ENCODE measurements around the gene GJC2. TPM values are rescaled to one million over a fixed set of nuclear protein-coding genes. Genes with fewer than 3 reads are reported as not detected.

GJC2 gene
- total and polyA plus RNA-seq, 11 donors: 0.40 to 3.8 (median 0.78) TPM

DNA sequence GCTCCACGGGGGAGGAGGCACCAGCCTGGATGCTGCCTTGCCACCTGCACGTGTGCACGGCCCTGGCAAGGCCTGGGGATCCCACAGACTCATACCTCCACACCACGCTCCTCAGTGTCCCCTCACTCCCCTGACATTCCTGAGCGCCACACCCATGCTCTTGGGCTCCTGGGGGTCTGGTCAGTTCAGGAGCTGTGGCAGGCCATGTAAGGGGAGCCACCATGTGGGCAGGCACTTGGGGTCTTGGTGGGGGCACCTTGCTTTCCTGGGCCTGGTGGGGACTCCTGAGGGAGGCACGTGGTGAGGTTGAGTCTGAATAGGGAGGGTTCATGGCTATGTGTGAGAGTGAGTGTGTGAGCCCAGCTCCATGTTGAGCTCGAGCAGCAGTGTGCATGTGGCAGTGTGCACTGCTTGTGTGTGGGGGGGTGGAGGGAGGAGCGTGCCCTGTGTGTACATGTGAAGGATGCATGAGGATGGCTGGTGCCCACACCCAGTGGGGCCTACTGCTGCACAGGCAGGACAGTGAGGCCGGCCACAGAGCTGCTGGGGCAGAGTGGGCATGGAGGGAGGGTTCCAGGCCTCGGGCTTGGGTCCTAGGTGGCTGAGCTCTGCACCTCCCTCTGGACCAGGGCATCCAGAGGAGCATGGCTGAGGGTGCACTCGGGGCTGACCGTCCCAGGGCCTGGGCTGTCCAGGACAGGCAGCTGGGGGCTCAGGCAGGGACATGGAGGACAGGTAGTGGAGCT lies 1.6 kb downstream of the GJC2 start:
- no peak for TF ChIP-seq POLR2A (IDR thresholded peaks at IDR 0.05)
- Histone ChIP-seq H3K4me1 (peaks cover 16 to 52% (median 42%) of the 10 kb centered on the region in 12 donors), H3K27me3 (no peaks in the 10 kb centered on the region), H3K36me3 (peaks cover 0 to 32% (median 21%) of the 10 kb centered on the region in 9 donors), H3K9me3 (no peaks in the 10 kb centered on the region), H3K27ac (peak overlapping the region in 11 of 12 donors; percentile 69 to 97 (median 84)), H3K4me3 (peak overlapping the region in 6 of 12 donors; percentile 30 to 51 (median 46))
- DNase-seq (peak in 2 of 5 donors; percentile 6 to 56), ATAC-seq (peak in 2 of 4 donors; percentile 1 to 7)
- intact Hi-C loops (cut with DNase I): no loop called here
- WGBS, 4 donors: 62 to 66% (median 65%) methylated on average over 11 to 12 of the region's 12 CpGs

DNA sequence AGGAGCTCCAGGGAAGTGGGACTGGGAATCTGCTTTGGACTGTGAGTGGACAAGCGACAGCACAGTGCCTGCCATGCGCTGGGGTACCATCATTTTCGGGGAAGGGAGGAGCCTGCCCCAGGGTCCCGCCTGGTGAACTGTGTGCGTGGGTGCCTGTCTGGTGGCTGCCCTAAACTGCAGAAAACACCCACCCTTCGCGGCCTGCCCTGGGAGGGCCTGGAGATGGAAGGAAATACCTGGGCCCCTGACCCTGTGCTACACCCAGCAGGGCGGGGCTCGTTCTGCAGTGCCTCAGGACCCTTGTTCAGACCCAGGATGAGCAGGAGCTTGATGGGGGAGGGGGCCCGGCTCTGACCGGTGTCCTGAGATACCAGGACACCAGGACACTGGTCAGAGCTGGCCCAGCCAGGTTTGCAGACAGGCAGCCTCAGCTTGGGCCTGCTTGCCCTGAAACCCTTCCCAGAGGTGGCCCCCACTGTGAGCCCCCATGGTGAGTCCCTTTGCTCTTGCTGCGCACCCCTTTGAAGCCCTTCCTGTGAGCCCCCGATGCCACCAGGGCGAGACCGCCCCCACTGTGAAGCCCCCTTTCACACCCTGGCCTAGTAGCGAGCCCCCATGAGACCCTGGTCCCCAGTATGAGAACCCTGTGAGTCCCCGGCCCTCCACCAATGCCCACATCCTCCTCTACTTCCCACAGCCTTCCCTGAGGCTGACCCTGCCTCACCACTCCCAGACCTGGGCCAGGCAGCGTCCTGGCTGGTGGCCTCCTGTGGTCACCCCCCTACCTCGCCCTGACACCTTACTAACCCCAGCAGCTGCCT lies 2.6 kb downstream of the GJC2 start:
- intact Hi-C loops (cut with DNase I): no loop called here
- peak overlapping the region in 3 of 12 donors; percentile 2 to 97 (median 19) for H3K27ac ChIP-seq

DNA sequence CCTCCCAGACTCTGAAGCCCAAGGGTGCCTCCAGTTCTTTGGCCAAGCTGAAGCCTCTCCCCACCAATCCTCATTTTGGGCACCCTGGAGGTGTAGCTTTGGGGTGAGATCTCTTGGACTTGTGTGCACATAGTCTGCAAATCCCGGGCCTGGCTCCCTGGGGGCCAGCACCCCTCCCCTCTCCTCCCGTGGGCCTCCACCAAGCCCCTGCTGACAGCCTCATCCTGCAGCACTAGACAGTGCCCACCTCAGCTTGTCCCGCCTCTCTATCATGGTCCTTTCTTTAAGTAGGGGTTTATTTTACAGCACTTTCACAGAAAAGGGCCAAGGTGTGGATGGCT lies 3.2 kb downstream of the GJC2 start:
- no peak overlapping the region for H3K4me3 ChIP-seq
- H3K27me3 ChIP-seq: no peaks in the 10 kb centered on the region
- ATAC-seq (no peak), DNase-seq (no peak)
- intact Hi-C loops (cut with DNase I): no loop called here
- peaks cover 0 to 17% (median 9%) of the 10 kb centered on the region in 9 donors for H3K36me3 ChIP-seq
- WGBS, 4 donors: 69 to 88% (median 72%) methylated on average over 3 of the region's 3 CpGs
- TF ChIP-seq, protein P1, sequence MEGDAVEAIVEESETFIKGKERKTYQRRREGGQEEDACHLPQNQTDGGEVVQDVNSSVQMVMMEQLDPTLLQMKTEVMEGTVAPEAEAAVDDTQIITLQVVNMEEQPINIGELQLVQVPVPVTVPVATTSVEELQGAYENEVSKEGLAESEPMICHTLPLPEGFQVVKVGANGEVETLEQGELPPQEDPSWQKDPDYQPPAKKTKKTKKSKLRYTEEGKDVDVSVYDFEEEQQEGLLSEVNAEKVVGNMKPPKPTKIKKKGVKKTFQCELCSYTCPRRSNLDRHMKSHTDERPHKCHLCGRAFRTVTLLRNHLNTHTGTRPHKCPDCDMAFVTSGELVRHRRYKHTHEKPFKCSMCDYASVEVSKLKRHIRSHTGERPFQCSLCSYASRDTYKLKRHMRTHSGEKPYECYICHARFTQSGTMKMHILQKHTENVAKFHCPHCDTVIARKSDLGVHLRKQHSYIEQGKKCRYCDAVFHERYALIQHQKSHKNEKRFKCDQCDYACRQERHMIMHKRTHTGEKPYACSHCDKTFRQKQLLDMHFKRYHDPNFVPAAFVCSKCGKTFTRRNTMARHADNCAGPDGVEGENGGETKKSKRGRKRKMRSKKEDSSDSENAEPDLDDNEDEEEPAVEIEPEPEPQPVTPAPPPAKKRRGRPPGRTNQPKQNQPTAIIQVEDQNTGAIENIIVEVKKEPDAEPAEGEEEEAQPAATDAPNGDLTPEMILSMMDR (IDR thresholded peaks at IDR 0.05): no peak
- no peak for TF ChIP-seq POLR2A (IDR thresholded peaks at IDR 0.05)
- peak overlapping the region in 1 of 12 donors; percentile 97 for H3K27ac ChIP-seq
- no peaks in the 10 kb centered on the region for H3K9me3 ChIP-seq
- peaks cover 16 to 44% (median 40%) of the 10 kb centered on the region in 12 donors for H3K4me1 ChIP-seq

More for the DNA sequence above, 2.6 kb downstream of the GJC2 start:
- Histone ChIP-seq H3K4me1 (peaks cover 16 to 49% (median 42%) of the 10 kb centered on the region in 12 donors), H3K27me3 (no peaks in the 10 kb centered on the region), H3K9me3 (no peaks in the 10 kb centered on the region), H3K36me3 (peaks cover 0 to 23% (median 14%) of the 10 kb centered on the region in 9 donors), H3K4me3 (no peak overlapping the region)
- 88 to 93% (median 89%) methylated on average over 14 to 19 of the region's 19 CpGs for WGBS, 4 donors
- TF ChIP-seq POLR2A (IDR thresholded peaks at IDR 0.05): no peak
- TF ChIP-seq, protein P1 (IDR thresholded peaks at IDR 0.05): no peak
- no peak for ATAC-seq
- DNase-seq: peak in 1 of 5 donors; percentile 65

DNA sequence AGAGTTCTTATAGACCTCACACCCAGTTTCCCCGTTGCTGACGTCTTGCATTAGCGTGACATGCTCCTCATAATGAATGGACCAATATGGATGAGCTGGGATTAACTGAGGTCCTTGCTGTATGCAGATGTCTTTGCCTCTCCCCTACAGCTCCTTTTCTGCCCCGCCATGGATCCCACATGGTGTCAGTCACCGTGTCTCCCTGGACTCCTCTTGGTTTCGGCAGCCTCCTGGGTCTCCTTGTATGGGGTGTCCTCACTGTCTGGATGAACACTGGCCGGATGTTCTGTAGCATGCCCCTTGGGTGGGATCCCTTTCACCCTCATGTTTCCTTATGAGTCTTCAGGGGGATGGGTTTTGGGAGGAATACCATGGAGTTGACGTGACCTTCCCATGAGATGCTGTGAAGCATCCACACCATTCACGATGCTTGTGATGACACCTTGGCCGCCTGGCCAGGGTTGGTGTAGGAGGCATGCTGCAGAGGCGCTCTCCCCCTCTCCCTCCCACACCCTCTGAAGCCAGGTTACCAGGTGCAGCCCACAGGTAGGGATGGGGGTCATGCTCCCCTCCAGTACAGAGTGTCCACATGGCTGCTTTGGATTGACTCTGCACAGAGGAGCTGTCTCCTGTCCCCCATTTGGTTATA lies 4.4 kb downstream of the GJC2 start:
- Histone ChIP-seq H3K36me3 (peaks cover 0 to 5% (median 0%) of the 10 kb centered on the region in 9 donors), H3K4me3 (no peak overlapping the region), H3K4me1 (peaks cover 13 to 38% (median 30%) of the 10 kb centered on the region in 12 donors), H3K27ac (no peak overlapping the region), H3K27me3 (peaks cover 0 to 5% (median 0%) of the 10 kb centered on the region in 9 donors), H3K9me3 (no peaks in the 10 kb centered on the region)
- peak in 2 of 5 donors; percentile 24 to 32 for DNase-seq
- intact Hi-C loops (cut with DNase I): no loop called here
- ATAC-seq: no peak
- 87 to 96% (median 93%) methylated on average over 6 to 11 of the region's 11 CpGs for WGBS, 4 donors
- TF ChIP-seq, protein P1 (IDR thresholded peaks at IDR 0.05): no peak
- no peak for TF ChIP-seq POLR2A (IDR thresholded peaks at IDR 0.05)
